Placental pericyte (primary cell): ENCODE measurements around the gene TAAR9. TPM values are rescaled to one million over a fixed set of nuclear protein-coding genes. Genes with fewer than 3 reads are reported as not detected.

ENCODE experiments used
- small RNA-seq: library from RNA; depleted of rRNA; stranded (forward); fragments of <200 nt; gene quantifications from one replicate; pipeline ENCODE3, GENCODE V24; 2012; ENCODE audit warnings: low replicate concordance
- total RNA-seq: library from RNA; depleted of rRNA; stranded (reverse); fragments of >200 nt; gene quantifications from 2 replicates; pipeline ENCODE4 v1.2.3, GENCODE V29; 2012

Gene TAAR9, protein sequence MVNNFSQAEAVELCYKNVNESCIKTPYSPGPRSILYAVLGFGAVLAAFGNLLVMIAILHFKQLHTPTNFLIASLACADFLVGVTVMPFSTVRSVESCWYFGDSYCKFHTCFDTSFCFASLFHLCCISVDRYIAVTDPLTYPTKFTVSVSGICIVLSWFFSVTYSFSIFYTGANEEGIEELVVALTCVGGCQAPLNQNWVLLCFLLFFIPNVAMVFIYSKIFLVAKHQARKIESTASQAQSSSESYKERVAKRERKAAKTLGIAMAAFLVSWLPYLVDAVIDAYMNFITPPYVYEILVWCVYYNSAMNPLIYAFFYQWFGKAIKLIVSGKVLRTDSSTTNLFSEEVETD
- total RNA-seq, result not detected in 2 replicates

DNA sequence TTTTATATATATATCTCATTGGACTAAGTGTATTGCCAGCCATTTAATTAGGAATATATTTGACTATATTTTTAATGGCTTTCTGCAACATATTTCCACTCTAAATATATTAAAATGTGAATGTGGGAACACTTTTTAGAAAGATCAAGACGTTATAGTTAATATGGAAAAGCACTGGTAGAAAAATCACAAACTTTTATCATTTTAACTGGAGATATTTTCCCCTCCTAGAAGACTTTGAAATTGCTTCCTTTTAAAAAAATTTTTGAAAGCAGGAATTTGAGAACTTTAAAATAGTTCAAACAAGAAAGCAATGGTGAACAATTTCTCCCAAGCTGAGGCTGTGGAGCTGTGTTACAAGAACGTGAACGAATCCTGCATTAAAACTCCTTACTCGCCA, at the start of gene TAAR9:
TAAR9 (plus strand) TSS at position 301 of the 400 bp plus-strand sequence; CDS start at position 314, 13 bp downstream.

DNA sequence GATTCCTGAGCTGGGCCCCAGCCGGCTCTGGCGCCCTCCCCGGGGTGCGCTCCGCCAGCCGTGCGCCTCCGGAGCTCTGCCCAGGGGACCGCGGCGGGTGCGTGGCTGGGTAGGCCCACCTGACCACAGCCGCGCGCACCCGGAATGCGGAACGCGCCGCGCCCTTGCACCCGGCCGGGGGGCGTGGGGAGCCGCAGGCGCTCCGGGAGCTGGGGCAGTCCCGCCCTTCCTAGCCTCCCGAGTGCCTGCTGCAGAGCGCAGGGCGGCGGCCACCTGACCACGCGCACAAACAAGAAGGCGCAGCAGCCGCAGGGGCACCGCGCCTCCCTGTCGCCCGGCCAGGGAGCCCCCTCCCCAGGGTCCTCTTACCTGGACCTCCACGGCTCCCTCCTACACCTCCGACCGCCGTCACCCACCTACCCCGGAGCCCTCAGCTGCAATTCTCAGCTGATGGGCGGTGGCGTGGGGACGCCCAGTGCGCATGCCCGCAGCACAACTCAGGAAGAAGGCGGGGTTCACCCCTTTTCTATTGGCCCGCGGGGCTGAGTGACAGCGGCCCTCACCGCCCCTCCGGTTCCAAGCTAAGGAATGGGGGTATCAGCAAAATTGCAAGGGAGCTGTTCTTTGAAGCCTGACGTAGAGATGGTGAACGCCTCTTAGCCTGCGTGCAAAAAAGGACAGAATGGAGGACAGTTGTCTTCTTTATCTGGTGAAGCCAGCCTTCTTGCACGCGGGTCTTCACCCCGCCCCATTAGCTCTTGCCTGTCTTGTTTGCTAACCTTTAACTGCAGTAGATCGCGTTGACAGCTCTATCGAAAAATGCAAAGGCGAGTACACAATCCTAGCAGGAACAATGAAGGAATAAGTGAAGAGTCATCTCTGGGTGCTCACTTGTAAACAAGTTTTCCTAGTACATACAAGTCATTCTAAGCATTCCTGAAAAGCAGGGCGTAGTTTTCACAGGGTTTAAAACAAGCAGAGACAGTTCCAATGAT, 25.1 kb upstream of the TAAR9 start, which contains the start of gene STX7:
STX7 (minus strand) TSS at position 479 of the 995 bp plus-strand sequence. CDS start 9,586 bp downstream, outside the sequence.

DNA sequence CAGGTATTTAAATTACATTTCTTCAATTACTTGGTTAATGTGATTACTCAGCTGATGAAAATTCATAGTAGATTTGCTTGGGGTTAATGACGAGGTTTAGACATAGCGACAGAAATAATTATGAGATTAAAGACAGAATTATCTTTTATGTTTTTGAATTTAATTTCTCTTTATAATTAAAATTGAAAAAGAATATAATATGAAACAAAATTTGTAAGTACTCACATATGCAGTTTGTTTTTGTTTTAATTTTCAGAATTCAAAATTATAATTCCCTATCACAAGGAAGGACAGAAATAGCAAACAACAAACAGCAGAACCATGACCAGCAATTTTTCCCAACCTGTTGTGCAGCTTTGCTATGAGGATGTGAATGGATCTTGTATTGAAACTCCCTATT, 14.3 kb downstream of the TAAR9 start, which contains the start of gene TAAR8:
TAAR8 (plus strand) TSS at position 301 of the 400 bp plus-strand sequence; CDS start at position 322, 21 bp downstream.

DNA sequence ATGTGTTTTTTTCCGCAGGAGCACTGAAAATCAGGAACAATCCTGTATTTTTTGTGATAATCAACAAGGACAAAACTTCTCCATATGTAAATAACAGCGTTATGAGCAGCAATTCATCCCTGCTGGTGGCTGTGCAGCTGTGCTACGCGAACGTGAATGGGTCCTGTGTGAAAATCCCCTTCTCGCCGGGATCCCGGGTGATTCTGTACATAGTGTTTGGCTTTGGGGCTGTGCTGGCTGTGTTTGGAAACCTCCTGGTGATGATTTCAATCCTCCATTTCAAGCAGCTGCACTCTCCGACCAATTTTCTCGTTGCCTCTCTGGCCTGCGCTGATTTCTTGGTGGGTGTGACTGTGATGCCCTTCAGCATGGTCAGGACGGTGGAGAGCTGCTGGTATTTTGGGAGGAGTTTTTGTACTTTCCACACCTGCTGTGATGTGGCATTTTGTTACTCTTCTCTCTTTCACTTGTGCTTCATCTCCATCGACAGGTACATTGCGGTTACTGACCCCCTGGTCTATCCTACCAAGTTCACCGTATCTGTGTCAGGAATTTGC, 32.2 kb downstream of the TAAR9 start, which contains the start of gene TAAR6:
TAAR6 (plus strand) TSS at position 102 of the 557 bp plus-strand sequence; CDS start at position 102, 0 bp downstream.

Small RNA genes within 50 kb of the gene (small RNA-seq; reads per million reads assigned to genes)
- not detected for gene TAAR7P

Other genes starting within 250 kb of the TAAR9 start
- gene MOXD1, start 136.8 kb upstream of the TAAR9 start, total RNA-seq, result 9.9 and 25.2 TPM in 2 replicates
- gene STX7, start 25.2 kb upstream of the TAAR9 start, total RNA-seq, result 28.2 and 36.4 TPM in 2 replicates
- gene TAAR8, start 14.4 kb downstream of the TAAR9 start, total RNA-seq, result not detected in 2 replicates
- gene TAAR6, start 32.0 kb downstream of the TAAR9 start, total RNA-seq, result not detected in 2 replicates
- not detected in 2 replicates for gene TAAR5, start 51.5 kb downstream of the TAAR9 start, total RNA-seq
- gene TAAR2, start 86.0 kb downstream of the TAAR9 start, total RNA-seq, result not detected in 2 replicates
- gene TAAR1, start 120.9 kb downstream of the TAAR9 start, total RNA-seq, result not detected in 2 replicates
- gene VNN1, start 175.8 kb downstream of the TAAR9 start, total RNA-seq, result 0.57 and 0.88 TPM in 2 replicates
- 0.14 TPM in 1 of 2 replicates, not detected in the other for gene VNN2, start 219.6 kb downstream of the TAAR9 start, total RNA-seq